NAMALWA (cell line): ENCODE results near the gene RBM18.

Experiments used
- DNase-seq: peaks from one replicate; pipeline ENCODE4 v3.0.0-alpha.2; 2015; ENCODE audit warnings: low spot score

Gene RBM18, protein sequence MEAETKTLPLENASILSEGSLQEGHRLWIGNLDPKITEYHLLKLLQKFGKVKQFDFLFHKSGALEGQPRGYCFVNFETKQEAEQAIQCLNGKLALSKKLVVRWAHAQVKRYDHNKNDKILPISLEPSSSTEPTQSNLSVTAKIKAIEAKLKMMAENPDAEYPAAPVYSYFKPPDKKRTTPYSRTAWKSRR

DNA sequence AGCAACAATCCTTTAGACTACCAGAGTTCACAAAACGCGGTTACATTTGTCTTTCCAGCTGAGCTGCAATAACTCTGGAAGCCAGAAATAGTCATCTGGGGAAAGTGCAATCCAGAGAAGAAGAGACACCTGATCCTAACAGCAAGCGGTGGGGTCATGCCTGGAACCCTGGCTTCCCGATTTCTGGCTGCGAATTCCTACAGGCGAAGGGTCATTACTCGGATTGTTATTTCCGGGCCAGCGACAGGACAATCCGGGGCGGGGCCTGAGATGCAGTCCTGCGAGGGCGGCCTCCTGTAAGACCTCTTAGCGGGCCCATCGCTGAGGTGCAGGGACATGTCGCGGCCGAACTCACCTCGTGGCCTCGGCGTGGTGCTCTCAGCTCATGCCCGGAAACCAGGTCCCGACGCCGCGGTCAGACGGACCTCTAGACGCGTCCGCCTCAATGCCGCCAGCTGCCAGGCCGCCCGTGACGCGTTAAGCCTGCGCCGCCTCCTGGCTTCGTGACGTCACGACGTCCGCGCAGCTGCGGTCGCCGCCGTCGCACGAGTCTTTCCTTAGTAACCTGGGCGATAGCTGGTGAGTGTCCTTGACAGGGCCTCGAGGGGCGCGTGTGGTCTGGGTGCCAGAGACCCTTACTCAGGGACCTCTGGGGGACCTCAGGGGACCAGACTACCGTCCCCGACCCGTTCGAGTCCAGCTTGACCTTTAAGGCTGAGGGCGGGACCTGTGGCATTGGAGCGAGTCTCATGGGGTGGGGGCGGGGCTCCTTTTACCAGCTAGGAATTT lies at the start of gene RBM18, which contains the start of gene MRRF:
Gene RBM18, minus strand, starts transcription at position 481 of the 789 bp plus-strand sequence. CDS start 3,348 bp downstream, outside the sequence.
Gene MRRF, plus strand, starts transcription at position 523 of the 789 bp plus-strand sequence. CDS start 6,010 bp downstream, outside the sequence.
- DNase-seq: peak; percentile 93

DNA sequence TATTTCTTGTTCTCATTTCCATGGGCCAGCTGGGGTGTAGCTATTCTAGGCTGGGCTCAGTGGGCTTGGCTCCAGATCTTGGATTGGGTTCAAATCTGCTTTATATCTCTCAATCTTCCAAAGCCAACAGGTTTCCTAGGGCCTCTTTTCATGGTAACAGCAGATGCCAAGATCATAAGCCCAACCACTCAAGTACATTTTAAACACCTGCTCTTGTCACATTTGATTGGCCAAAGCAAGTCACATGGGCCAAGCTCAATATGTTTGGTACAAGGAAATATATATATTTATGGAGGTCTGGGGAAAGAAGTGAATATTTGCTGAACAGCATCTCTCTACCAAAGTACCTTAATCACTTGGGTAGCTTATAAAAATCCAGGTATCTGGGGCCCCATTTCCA lies 49.5 kb upstream of the RBM18 start:
- no peak for DNase-seq

DNA sequence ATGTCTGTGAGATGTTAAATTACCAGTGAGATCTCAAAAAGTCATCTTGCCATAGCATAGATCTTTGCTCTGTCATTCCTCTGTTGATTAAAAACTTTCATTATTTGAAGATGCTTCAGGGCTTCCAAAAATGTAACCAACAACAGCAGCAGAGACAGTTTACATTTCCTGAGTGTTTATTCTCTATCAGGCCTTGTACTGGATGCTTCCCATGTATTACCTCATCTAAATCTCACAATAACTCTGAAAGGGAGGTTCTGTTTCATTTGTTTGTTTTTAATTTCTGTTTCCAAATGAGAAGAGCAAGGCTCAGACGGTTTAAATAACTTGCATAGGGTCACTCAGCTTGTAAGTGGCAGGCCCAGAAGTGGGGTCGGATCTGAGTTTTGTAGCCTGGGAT lies 45.2 kb upstream of the RBM18 start:
- DNase-seq: no peak

DNA sequence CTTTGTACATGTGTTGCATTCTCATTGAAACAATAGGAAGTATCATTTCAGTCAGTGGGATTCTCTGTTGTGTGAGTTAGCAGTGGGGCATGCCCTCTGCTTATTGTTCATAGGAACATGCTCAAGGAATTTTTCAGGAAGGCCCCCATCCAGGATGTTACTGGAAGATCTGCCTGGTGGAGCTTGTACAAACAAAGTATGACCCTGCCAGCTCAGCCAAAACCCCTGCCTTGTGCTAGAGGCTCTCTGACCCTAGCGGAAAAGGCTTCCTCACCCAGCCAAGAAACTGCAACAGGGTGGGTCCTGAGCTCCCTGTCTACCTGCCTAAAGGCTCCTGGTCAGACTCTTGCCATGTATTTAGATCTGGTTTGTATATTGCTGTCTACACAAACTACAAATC lies 43.3 kb upstream of the RBM18 start:
- DNase-seq: no peak

DNA sequence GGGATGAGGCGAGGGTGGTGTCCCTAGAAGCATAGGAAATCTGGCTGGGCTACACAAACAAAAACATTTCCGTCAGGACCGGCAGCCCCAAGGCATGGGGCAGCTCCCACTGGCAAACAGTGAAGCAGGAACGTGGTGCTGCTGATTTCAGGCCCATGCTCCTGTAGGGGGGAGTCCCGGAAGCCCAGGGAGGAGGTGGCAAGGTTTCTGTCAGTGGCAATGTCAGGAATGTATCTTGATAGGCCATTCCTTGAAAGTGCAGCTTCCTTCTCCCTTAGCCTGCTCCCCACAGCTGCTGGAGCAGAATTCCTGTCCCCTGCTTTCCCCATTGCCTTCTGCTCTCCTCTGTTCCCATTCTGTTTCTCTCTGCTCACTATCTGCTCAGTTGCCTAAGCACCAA lies 42.4 kb upstream of the RBM18 start:
- DNase-seq: no peak

DNA sequence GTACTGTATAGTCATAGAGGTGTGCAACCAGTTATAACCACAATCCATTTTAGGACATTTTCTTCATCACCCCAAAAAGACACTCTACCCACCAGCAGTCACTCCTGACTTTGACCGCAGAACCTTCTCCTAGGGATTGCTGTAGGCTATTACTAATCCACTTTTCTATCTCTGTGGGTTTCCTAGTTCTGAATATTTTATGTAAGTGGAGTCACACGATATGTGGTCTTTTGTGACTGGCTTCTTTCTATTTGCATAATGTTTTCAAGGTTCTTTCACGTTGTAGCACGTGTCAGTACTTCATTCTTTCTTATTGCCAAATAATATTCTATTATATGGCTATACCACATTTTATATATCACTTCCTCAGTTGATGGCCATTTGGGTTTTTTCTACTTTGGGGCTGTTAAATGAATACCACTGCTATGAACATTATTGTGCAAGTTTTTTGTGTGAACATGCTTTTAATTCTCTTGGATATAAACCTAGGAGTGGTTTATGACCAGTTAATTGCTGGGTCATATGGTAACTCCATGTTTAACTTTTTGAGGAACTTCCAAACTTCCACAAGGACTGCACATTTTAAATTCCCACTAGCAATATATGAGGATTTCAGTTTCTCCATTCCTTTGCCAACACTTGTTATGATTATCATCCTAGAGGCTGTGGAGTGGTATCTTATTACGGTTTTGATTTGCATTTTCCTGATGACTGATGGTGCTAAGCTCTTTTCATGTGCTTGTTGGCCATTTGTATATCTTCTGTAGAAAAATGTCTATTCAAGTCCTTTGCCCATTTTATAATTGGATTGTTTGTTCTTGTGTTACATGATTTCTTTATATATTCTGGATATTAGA lies 37.8 kb upstream of the RBM18 start:
- no peak for DNase-seq

DNA sequence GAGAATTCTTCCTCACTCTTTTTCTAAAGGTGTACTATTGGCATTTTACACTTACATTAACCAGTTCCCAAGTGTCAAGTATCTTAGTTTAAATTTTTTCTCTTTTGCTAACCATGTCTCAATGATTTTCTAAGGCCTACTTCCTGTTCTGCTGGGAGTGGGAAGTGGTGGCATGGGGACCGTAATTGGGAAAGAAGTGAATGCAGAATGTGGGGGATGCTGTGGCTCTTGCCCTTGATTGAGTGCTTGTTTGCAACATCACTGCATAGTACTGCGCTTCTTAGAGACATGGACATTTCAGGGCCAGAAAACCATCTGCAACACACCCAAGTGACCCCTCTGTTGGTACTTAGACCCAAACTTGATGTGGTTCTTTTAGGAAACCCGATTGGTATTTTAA lies 32.9 kb upstream of the RBM18 start:
- DNase-seq: no peak

DNA sequence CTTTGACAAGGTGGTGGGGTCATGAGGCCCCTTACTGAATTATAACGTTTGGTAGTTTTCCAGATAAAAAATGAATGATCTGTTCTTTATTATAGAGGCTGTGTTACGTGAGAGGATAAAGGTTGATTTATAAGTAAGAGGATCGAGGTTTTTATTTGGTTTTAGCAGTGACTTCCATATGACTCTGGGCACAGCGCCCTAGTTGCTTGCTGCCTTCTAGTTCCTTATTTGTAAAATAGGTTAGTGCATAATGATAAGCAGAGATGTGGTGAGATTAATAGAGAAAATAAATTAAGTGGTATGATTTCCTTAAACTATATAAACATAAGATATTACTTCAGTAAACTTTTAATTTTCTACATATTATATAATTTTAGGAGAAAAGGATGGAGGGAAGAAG lies 29.9 kb upstream of the RBM18 start:
- no peak for DNase-seq

DNA sequence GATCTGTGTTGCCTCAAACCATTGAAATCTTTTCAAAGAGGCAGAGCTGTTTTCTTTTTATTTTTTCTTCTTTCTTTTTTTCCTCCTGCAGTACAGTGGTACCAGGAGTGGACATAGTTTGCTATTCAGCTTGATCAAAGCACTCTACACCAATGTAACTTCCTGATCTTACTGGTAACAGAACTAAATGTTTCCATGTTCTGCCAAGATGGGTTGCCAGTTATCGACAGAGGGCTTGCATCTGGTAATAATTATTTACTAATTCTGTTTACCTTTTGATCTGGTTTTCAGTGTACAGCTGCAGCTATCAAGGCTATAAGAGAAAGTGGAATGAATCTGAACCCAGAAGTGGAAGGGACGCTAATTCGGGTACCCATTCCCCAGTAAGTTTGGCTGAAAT lies 26.8 kb upstream of the RBM18 start:
- DNase-seq: no peak

DNA sequence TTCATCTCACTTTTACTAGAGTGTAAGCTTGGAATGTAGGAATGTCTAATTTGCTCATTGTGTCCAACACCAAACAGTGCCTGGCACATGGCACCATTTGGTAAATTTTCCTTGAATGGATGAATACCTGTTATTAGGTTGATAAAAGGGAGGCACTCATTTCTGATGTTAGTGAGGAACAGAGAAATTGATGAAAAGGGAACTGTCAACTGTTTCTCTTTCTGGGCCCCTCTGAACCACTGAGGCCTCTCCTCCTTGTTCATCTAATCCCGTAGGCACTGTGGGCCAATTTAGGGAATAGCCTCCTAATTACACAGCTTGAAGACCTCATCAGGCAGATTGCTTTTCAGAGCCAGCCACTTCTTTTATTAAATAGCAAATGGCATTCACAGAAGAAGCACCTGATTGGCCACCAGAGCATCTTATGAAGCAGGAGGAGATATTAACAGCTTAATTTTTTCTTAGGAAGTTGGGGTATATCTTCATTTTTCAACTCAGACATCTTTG lies 22.6 kb upstream of the RBM18 start:
- DNase-seq: no peak

DNA sequence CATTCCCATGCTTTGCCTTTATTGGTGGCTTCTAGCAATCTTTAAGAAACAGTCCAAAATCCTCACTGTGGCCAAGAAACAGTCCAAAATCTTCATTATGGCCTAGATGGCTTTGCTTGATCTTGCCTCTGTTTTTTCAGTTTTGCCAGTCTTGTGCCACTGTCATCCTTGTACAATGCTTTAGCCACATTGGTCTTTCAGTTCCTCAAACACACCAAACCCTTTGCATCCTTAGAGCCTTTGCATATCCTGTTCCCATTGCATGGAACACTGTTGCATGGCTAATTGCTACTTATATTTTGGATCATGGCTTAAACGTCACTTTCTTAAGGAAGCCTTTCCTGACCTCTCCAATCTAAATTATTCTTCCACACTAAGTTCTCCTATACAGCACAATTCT lies 22.1 kb upstream of the RBM18 start:
- no peak for DNase-seq

DNA sequence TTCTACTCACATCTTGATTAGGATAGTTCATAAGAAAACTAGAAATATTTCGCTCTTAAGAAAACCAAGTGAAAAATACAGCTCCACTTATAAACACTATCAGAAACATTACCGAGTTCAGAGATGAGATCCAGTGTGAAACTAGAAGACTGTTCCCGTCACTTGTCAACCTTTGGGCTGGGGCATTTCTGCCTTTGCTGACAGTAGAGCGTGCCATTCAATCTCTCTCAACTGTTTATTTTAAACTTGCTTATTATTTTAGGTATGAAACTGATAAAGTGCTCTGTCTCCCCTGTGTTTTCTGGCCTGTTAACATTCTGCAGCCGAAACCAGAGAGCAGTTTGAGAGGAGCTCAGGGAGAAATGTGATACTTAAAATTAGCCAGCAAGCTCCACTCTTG lies 16.7 kb upstream of the RBM18 start:
- no peak for DNase-seq

DNA sequence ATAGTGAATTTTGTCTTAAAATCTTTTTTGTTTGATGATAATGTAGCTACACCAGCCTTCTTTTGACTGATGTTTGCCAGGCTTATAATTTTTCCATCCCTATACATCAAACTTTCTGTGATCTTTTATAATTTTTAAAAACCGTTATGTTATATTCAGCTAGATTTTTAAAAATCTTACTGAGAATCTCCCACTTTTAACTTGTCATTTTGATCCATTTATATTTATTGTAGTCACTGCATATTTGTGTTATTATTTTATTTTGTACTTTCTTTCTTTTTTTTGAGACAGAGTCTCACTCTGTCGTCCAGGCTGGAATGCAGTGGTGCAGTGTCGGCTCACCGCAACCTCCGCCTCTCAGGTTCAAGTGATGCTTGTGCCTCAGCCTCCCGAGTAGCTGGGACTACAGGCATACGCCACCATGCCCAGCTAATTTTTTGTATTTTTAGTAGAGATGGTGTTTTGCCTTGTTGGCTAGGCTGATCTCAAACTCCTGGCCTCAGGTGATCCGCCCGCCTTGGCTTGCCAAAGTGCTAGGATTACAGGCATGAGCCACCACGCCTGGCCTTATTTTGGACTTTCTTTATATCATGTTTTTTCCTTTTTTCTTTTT lies 12.8 kb upstream of the RBM18 start:
- DNase-seq: no peak

DNA sequence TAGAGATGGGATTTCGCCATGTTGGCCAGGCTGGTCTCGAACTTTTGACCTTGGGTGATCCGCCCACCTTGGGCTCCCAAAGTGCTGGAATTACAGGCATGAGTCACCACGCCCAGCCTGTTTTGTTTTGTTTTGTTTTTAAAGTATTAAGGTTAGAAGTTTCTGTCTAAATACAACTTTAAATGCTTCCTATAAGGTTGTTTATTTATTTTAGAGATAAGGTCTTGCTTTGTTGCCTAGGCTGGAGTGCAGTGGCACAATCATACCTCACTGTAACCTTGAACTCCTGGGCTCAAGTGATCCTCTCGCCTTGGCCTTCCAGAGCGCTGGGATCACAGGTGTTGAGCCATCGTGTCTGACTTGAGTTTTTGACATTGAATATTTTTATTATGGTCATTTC lies 11.5 kb upstream of the RBM18 start:
- DNase-seq: no peak

DNA sequence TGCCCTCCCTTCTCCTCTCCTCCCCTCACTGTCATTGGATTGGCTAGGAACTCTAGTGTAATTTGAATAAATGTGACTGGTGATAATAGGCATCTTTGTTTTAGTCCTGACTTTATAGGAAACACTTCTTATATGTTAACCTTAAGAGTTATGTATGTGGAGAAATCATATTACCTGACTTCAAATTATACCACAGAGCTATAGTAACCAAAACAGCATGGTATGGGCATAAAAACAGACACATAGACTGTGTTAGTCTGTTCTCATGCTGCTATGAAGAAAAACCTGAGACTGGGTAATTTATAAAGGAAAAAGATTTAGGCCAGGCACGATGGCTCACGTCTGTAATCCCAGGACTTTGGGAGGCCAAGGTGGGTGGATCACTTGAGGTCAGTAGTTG lies 9.4 kb upstream of the RBM18 start:
- DNase-seq: no peak

DNA sequence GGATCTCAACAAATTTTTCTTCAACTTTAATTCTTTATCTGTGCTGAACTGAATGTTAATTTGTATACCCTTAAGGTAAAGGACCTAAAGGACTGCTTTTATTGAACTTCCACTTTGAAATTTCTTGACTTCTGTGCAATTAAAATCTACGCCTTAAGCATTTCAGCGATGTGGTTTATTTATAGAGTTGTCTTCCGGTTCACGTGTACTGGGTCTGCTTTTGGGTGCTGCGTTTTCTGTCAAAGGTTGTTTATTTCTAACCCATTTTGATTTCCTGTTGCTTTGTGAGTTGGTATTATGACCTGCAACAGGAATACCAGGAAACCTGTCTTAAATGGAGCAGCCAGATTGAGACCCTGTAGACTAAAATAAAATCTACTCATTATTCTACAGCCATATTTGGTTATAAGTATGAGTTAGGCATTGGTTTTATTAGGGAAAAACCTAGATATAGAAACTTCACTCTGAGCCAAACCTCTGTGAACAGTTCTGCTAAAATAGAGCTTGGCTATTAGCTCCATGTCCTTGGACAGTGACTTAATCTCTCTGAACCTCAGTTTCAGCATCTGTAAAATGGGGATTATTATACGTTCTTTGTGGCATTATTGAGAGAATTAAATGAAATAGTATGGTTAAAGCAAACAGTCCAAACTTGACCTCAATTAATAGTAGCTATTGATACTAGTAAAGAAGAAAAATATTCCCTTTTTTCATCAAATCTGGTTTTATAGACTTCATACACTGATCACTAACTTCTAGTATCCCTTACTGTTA lies 3.6 kb upstream of the RBM18 start:
- DNase-seq: peak; percentile 64

DNA sequence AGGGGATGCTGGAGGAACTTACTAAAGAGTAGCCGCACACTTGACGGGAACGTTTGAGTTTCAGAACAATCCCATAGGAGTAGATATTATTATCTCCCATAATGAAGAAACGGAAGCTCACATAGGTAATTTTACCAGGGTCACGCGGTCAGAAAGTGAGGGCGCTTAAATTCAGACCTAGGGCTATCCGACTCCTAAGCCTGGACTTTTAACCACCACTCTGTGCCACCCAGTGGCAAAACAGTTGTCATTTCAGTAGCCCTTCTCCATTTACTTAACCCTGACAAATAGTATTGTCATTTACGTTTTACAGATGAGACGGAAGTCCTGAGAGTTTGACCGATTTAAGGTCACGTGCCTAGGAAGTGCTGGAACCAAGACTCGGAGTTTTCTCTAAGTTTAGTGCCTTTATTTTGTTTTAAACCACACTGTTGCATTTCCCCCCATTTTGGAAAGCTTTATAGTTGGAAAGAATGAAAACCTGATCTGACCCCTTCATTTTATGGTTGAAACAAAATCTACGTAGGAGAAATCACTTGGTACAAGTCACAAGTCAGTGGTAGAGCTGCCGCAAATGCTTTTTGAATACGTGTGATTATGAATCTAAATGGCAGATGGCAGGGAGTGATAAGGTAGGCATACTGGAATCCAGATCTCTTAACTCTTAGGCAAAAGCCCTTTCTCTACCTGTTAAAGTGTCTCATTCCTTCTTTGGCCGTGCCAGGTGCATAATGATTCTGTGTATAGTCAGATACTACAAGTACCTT lies 692 bp upstream of the RBM18 start:
- peak; percentile 91 for DNase-seq

DNA sequence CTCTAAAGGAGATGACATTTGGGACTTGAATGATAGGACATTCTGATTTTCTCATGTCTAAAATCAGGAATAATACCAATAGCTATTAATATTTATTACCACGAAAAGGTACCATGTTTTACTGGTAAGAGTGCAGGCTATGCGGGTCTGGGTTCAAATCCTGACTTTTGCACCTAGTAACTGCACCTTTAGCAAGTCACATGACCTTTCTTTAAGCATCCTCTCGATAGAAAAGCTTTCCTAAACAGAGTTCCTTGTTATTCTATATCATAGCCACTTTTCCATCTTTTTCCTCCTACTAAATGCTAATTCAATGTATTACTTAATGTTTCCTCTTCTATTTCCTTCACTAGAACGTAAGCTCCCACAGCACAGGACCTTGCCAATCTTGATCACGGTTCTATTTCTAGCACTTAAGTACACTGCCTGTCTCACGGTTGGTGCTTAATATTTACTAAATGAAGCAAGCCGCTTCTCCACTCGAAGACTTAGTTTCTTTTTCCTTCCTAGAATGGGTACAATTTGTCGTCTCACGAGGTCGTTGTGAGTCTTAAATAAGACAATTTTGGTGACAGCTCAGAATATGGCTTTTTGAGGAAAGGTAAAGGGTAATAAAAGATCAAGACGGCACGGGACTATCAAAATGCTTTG lies 816 bp downstream of the RBM18 start:
- DNase-seq: peak; percentile 54

DNA sequence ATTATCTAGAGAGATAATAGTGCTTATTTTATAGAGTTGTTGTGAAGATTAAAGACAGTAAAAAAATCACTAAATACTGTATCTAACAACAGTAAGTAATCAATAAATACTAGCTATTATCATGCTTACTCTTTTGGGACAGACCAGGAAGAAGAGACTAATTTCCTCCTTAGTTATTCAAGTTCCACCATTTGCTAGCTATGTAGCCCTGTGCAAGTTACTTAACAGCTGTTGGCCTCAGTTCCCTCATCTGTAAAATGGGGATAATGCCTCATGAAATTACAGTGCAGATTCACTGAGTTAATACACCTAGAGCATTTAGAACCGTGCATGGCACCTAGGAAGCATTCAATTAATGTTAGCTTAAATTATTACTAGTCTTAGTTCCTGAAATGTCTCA lies 2.6 kb downstream of the RBM18 start:
- no peak for DNase-seq

DNA sequence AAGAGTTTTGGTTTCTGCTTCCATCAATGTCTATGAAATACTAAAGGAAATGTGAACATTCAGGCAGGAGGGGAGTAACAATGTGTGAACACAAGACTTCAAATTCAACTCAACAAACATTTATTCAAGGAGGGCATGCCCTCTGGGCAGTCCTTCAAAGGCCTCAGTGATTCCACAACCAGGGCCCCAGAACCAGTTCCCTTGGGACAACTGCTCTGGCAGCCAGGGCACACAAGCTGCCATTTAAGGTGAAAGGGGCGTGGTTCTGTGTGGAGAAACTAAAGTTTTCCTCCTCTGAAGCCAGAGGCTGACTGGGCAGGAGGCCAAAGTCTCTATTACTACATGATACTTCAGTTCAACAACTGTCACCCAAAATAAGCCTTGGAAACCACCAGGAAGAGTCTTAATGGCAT lies 3.2 kb downstream of the RBM18 start:
- DNase-seq: no peak
